ENCODE results near the gene ACP4. TPM values are rescaled to one million over a fixed set of nuclear protein-coding genes. Genes with fewer than 3 reads are reported as not detected.

Gene ACP4
- total and polyA plus RNA-seq, 12 donors: not detected

GRCh38 chr19:50814883-50815282 lies 24.7 kb downstream of the ACP4 start:
- WGBS, 2 donors: 83 to 85% methylated on average over 5 of the region's 5 CpGs
- intact Hi-C loops (cut with DNase I): no loop called here
- TF ChIP-seq CTCF (IDR thresholded peaks at IDR 0.05): no peak

GRCh38 chr19:50815439-50815838 lies 25.2 kb downstream of the ACP4 start:
- no peak overlapping the region for H3K4me3 ChIP-seq
- WGBS, 2 donors: 97 to 100% methylated on average over 1 of the region's 1 CpG
- intact Hi-C loops (cut with DNase I): no loop called here
- TF ChIP-seq CTCF (IDR thresholded peaks at IDR 0.05): no peak
- no peak for ATAC-seq
- H3K9me3 ChIP-seq: no peaks in the 10 kb centered on the region
- H3K27ac ChIP-seq: no peak overlapping the region
- H3K4me1 ChIP-seq: peaks cover 0 to 8% (median 6%) of the 10 kb centered on the region in 9 donors
- DNase-seq: no peak
- H3K27me3 ChIP-seq: peaks cover 8 to 67% (median 46%) of the 10 kb centered on the region in 7 donors
- H3K36me3 ChIP-seq: no peaks in the 10 kb centered on the region

More at GRCh38 chr19:50814883-50815282, 24.7 kb downstream of the ACP4 start:
- DNase-seq (no peak), ATAC-seq (no peak)
- Histone ChIP-seq H3K27ac (no peak overlapping the region), H3K4me1 (peaks cover 0 to 7% (median 6%) of the 10 kb centered on the region in 9 donors), H3K9me3 (no peaks in the 10 kb centered on the region), H3K36me3 (no peaks in the 10 kb centered on the region), H3K4me3 (no peak overlapping the region), H3K27me3 (peaks cover 8 to 62% (median 41%) of the 10 kb centered on the region in 7 donors)

GRCh38 chr19:50817941-50818858 lies 28.0 kb downstream of the ACP4 start:
- no peak for TF ChIP-seq CTCF (IDR thresholded peaks at IDR 0.05)
- H3K9me3 ChIP-seq: no peaks in the 10 kb centered on the region
- ATAC-seq (peak in 6 of 8 donors; percentile 11 to 54 (median 32)), DNase-seq (peak; percentile 19 to 48)
- H3K27me3 ChIP-seq: peaks cover 15 to 87% (median 73%) of the 10 kb centered on the region in 7 donors
- no peak overlapping the region for H3K27ac ChIP-seq
- intact Hi-C loops (cut with DNase I): no loop called here
- H3K36me3 ChIP-seq: no peaks in the 10 kb centered on the region
- peak overlapping the region in 7 of 10 donors; percentile 0 to 45 (median 27) for H3K4me3 ChIP-seq
- 6 to 8% methylated on average over 52 of the region's 52 CpGs for WGBS, 2 donors
- peaks cover 0 to 13% (median 6%) of the 10 kb centered on the region in 9 donors for H3K4me1 ChIP-seq

GRCh38 chr19:50818859-50819472 lies 28.8 kb downstream of the ACP4 start:
- peaks cover 15 to 91% (median 75%) of the 10 kb centered on the region in 7 donors for H3K27me3 ChIP-seq
- 72% methylated on average over 12 of the region's 12 CpGs for WGBS, 2 donors

More at GRCh38 chr19:50818859-50819472, 28.8 kb downstream of the ACP4 start:
- DNase-seq (no peak), ATAC-seq (peak in 1 of 8 donors; percentile 11)
- Histone ChIP-seq H3K9me3 (no peaks in the 10 kb centered on the region), H3K4me3 (no peak overlapping the region), H3K27ac (no peak overlapping the region), H3K36me3 (no peaks in the 10 kb centered on the region), H3K4me1 (peaks cover 0 to 13% (median 6%) of the 10 kb centered on the region in 9 donors)
- no peak for TF ChIP-seq CTCF (IDR thresholded peaks at IDR 0.05)
- intact Hi-C loops (cut with DNase I): no loop called here
